ENCODE data around the gene PLCB1. TPM values are rescaled to one million over a fixed set of nuclear protein-coding genes. Genes with fewer than 3 reads are reported as not detected.

Gene PLCB1
- total RNA-seq, 6 experiments from 2014 or later: 17.2 to 25.7 (median 23.1) TPM

GRCh38 chr20:8801686-8802085, 669.6 kb downstream of the PLCB1 start:
- Mint-ChIP-seq H3K27me3 (ENCODE audit: insufficient read depth) (no peaks in the 10 kb centered on the region; the same call in 1 of the 2 replicates), H3K27ac (no peak overlapping the region), H3K4me1 (ENCODE audit: low read depth) (no peaks in the 10 kb centered on the region; the same call in 1 of the 2 replicates), H3K36me3 (ENCODE audit: low read depth) (peaks cover 10% of the 10 kb centered on the region), H3K9me3 (no peaks in the 10 kb centered on the region), H3K4me3 (no peak overlapping the region)
- TF ChIP-seq CTCF (IDR thresholded peaks at IDR 0.05): no peak
- DNase-seq: no peak

- no peak for DNase-seq
- no peak for TF ChIP-seq CTCF (IDR thresholded peaks at IDR 0.05)
- no peaks in the 10 kb centered on the region; the same call in 1 of the 2 replicates for H3K27me3 Mint-ChIP-seq (ENCODE audit: insufficient read depth)
- no peaks in the 10 kb centered on the region; the same call in 1 of the 2 replicates for H3K4me1 Mint-ChIP-seq (ENCODE audit: low read depth)
- no peak overlapping the region for H3K27ac Mint-ChIP-seq
- peaks cover 10% of the 10 kb centered on the region for H3K36me3 Mint-ChIP-seq (ENCODE audit: low read depth)
- no peaks in the 10 kb centered on the region for H3K9me3 Mint-ChIP-seq
- H3K4me3 Mint-ChIP-seq: no peak overlapping the region
These were observed 671.0 kb downstream of the PLCB1 start for GRCh38 chr20:8803065-8803464.

GRCh38 chr20:8803941-8804340, 671.9 kb downstream of the PLCB1 start:
- Mint-ChIP-seq H3K36me3 (ENCODE audit: low read depth) (peaks cover 10% of the 10 kb centered on the region), H3K27me3 (ENCODE audit: insufficient read depth) (no peaks in the 10 kb centered on the region), H3K4me3 (no peak overlapping the region), H3K9me3 (no peaks in the 10 kb centered on the region), H3K27ac (no peak overlapping the region), H3K4me1 (ENCODE audit: low read depth) (no peaks in the 10 kb centered on the region; the same call in 1 of the 2 replicates)
- DNase-seq: no peak
- no peak for TF ChIP-seq CTCF (IDR thresholded peaks at IDR 0.05)

- Mint-ChIP-seq H3K36me3 (ENCODE audit: low read depth) (peaks cover 10% of the 10 kb centered on the region), H3K4me3 (no peak overlapping the region), H3K9me3 (no peaks in the 10 kb centered on the region), H3K4me1 (ENCODE audit: low read depth) (no peaks in the 10 kb centered on the region; the same call in 1 of the 2 replicates), H3K27me3 (ENCODE audit: insufficient read depth) (no peaks in the 10 kb centered on the region), H3K27ac (no peak overlapping the region)
- DNase-seq: no peak
- TF ChIP-seq CTCF (IDR thresholded peaks at IDR 0.05): no peak
These were observed 673.8 kb downstream of the PLCB1 start for GRCh38 chr20:8805737-8806442.

GRCh38 chr20:8807480-8808201, 675.6 kb downstream of the PLCB1 start:
- H3K9me3 Mint-ChIP-seq: no peaks in the 10 kb centered on the region
- no peak overlapping the region for H3K27ac Mint-ChIP-seq
- peaks cover 12% of the 10 kb centered on the region for H3K4me1 Mint-ChIP-seq (ENCODE audit: low read depth)
- H3K27me3 Mint-ChIP-seq (ENCODE audit: insufficient read depth): no peaks in the 10 kb centered on the region
- H3K4me3 Mint-ChIP-seq: no peak overlapping the region
- no peak for TF ChIP-seq CTCF (IDR thresholded peaks at IDR 0.05)
- H3K36me3 Mint-ChIP-seq (ENCODE audit: low read depth): peaks cover 5% of the 10 kb centered on the region; the same call in 1 of the 2 replicates
- no peak for DNase-seq

Measured in HFFc6 (cell line).